ENCODE data around the gene ALK. TPM values are rescaled to one million over a fixed set of nuclear protein-coding genes. Genes with fewer than 3 reads are reported as not detected.
A peak's percentile ranks its signal among the peaks of the same experiment; 100 is the strongest.

ALK gene
- total RNA-seq, 1 experiment from 2014 or later = 59.6 TPM

GRCh38 chr2:29479401-29479800, 442.0 kb downstream of the ALK start:
- Histone ChIP-seq H3K27me3 (no peaks in the 10 kb centered on the region), H3K4me3 (no peak overlapping the region), H3K9me3 (replicated peaks) (0 out of 2 replicates have a peak, but pooled peaks cover 4% of the 10 kb centered on the region), H3K4me1 (peaks cover 50% of the 10 kb centered on the region), H3K27ac (no peak overlapping the region), H3K36me3 (no peaks in the 10 kb centered on the region)
- DNase-seq = no peak

- H3K9me3 ChIP-seq (replicated peaks) = no peaks in the 10 kb centered on the region
- peaks cover 50% of the 10 kb centered on the region for H3K4me1 ChIP-seq
- peak; percentile 46 to 71 for DNase-seq
- no peaks in the 10 kb centered on the region for H3K27me3 ChIP-seq
- H3K27ac ChIP-seq = no peak overlapping the region
- H3K36me3 ChIP-seq = no peaks in the 10 kb centered on the region
- no peak overlapping the region for H3K4me3 ChIP-seq
Measured at GRCh38 chr2:29478641-29479040, 442.7 kb downstream of the ALK start.

- no peak overlapping the region for H3K4me3 ChIP-seq
- peak overlapping the region; percentile 84 for H3K27ac ChIP-seq
- H3K9me3 ChIP-seq (replicated peaks) = peaks cover 3% of the 10 kb centered on the region; the same call in 1 of the 2 replicates
- H3K27me3 ChIP-seq = no peaks in the 10 kb centered on the region
- DNase-seq = peak; percentile 30 to 82
- H3K36me3 ChIP-seq = no peaks in the 10 kb centered on the region
- H3K4me1 ChIP-seq = peaks cover 50% of the 10 kb centered on the region
Measured at GRCh38 chr2:29477186-29477585, 444.2 kb downstream of the ALK start.

- H3K36me3 ChIP-seq = no peaks in the 10 kb centered on the region
- peaks cover 50% of the 10 kb centered on the region for H3K4me1 ChIP-seq
- H3K27ac ChIP-seq = peak overlapping the region; percentile 84
- H3K9me3 ChIP-seq (replicated peaks) = peaks cover 8% of the 10 kb centered on the region
- no peaks in the 10 kb centered on the region for H3K27me3 ChIP-seq
- H3K4me3 ChIP-seq = peak overlapping the region; percentile 3; the same call in 1 of the 2 replicates
- peak; percentile 98 to 100 for DNase-seq
Measured at GRCh38 chr2:29475499-29475898, 445.9 kb downstream of the ALK start.

- DNase-seq = no peak
- no peaks in the 10 kb centered on the region for H3K36me3 ChIP-seq
- H3K27me3 ChIP-seq = no peaks in the 10 kb centered on the region
- H3K9me3 ChIP-seq (replicated peaks) = peaks cover 22% of the 10 kb centered on the region
- peaks cover 4% of the 10 kb centered on the region for H3K4me1 ChIP-seq
- H3K27ac ChIP-seq = no peak overlapping the region
- no peak overlapping the region for H3K4me3 ChIP-seq
Measured at GRCh38 chr2:29469961-29470360, 451.4 kb downstream of the ALK start.

GRCh38 chr2:29469516-29469915, 451.9 kb downstream of the ALK start:
- no peak for DNase-seq
- Histone ChIP-seq H3K27me3 (no peaks in the 10 kb centered on the region), H3K9me3 (replicated peaks) (peaks cover 22% of the 10 kb centered on the region), H3K27ac (no peak overlapping the region), H3K36me3 (no peaks in the 10 kb centered on the region), H3K4me3 (no peak overlapping the region), H3K4me1 (no peaks in the 10 kb centered on the region)

- Histone ChIP-seq H3K36me3 (no peaks in the 10 kb centered on the region), H3K27ac (peak overlapping the region; percentile 56), H3K4me3 (no peak overlapping the region), H3K9me3 (replicated peaks) (no peaks in the 10 kb centered on the region; the same call in 1 of the 2 replicates), H3K27me3 (no peaks in the 10 kb centered on the region), H3K4me1 (peaks cover 22% of the 10 kb centered on the region)
- DNase-seq = peak in 1 of 2 experiments; percentile 51
Measured at GRCh38 chr2:29463181-29463900, 458.0 kb downstream of the ALK start.

GRCh38 chr2:29462293-29462692, 459.1 kb downstream of the ALK start:
- DNase-seq = no peak
- no peaks in the 10 kb centered on the region for H3K36me3 ChIP-seq
- peaks cover 22% of the 10 kb centered on the region for H3K4me1 ChIP-seq
- peak overlapping the region; percentile 56; the same call in 1 of the 2 replicates for H3K27ac ChIP-seq
- no peaks in the 10 kb centered on the region; the same call in 1 of the 2 replicates for H3K9me3 ChIP-seq (replicated peaks)
- no peak overlapping the region for H3K4me3 ChIP-seq
- no peaks in the 10 kb centered on the region for H3K27me3 ChIP-seq

- H3K27me3 ChIP-seq = no peaks in the 10 kb centered on the region
Measured at GRCh38 chr2:29460190-29460589, 461.2 kb downstream of the ALK start.

GRCh38 chr2:29459445-29460179, 461.8 kb downstream of the ALK start:
- no peak for DNase-seq
- Histone ChIP-seq H3K4me3 (no peak overlapping the region), H3K4me1 (peaks cover 22% of the 10 kb centered on the region), H3K27ac (no peak overlapping the region), H3K27me3 (no peaks in the 10 kb centered on the region), H3K36me3 (no peaks in the 10 kb centered on the region), H3K9me3 (replicated peaks) (no peaks in the 10 kb centered on the region; the same call in 1 of the 2 replicates)

More at GRCh38 chr2:29460190-29460589, 461.2 kb downstream of the ALK start:
- Histone ChIP-seq H3K27ac (no peak overlapping the region), H3K36me3 (no peaks in the 10 kb centered on the region), H3K4me1 (peaks cover 22% of the 10 kb centered on the region), H3K9me3 (replicated peaks) (no peaks in the 10 kb centered on the region; the same call in 1 of the 2 replicates), H3K4me3 (no peak overlapping the region)
- DNase-seq = no peak

GRCh38 chr2:29456429-29456828, 465.0 kb downstream of the ALK start:
- Histone ChIP-seq H3K4me1 (no peaks in the 10 kb centered on the region), H3K27ac (no peak overlapping the region), H3K36me3 (peaks cover 8% of the 10 kb centered on the region; the same call in 1 of the 2 replicates), H3K27me3 (no peaks in the 10 kb centered on the region), H3K4me3 (no peak overlapping the region), H3K9me3 (replicated peaks) (no peaks in the 10 kb centered on the region; the same call in 1 of the 2 replicates)
- DNase-seq = no peak

- no peak overlapping the region for H3K4me3 ChIP-seq
- no peak for DNase-seq
- no peak overlapping the region for H3K27ac ChIP-seq
- peaks cover 8% of the 10 kb centered on the region; the same call in 1 of the 2 replicates for H3K36me3 ChIP-seq
- H3K27me3 ChIP-seq = no peaks in the 10 kb centered on the region
- peaks cover 2% of the 10 kb centered on the region; the same call in 1 of the 2 replicates for H3K4me1 ChIP-seq
- H3K9me3 ChIP-seq (replicated peaks) = no peaks in the 10 kb centered on the region; the same call in 1 of the 2 replicates
Measured at GRCh38 chr2:29455200-29455860, 466.1 kb downstream of the ALK start.

- peaks cover 8% of the 10 kb centered on the region; the same call in 1 of the 2 replicates for H3K36me3 ChIP-seq
- DNase-seq = no peak
- H3K4me3 ChIP-seq = no peak overlapping the region
- no peaks in the 10 kb centered on the region for H3K27me3 ChIP-seq
- H3K4me1 ChIP-seq = peaks cover 2% of the 10 kb centered on the region; the same call in 1 of the 2 replicates
- H3K27ac ChIP-seq = no peak overlapping the region
- H3K9me3 ChIP-seq (replicated peaks) = no peaks in the 10 kb centered on the region; the same call in 1 of the 2 replicates
Measured at GRCh38 chr2:29452036-29452435, 469.4 kb downstream of the ALK start.

- no peak overlapping the region for H3K27ac ChIP-seq
- H3K4me1 ChIP-seq = peaks cover 2% of the 10 kb centered on the region; the same call in 1 of the 2 replicates
- no peak overlapping the region for H3K4me3 ChIP-seq
- peaks cover 8% of the 10 kb centered on the region; the same call in 1 of the 2 replicates for H3K36me3 ChIP-seq
- no peaks in the 10 kb centered on the region for H3K27me3 ChIP-seq
- no peak for DNase-seq
- no peaks in the 10 kb centered on the region; the same call in 1 of the 2 replicates for H3K9me3 ChIP-seq (replicated peaks)
Measured at GRCh38 chr2:29450596-29451222, 470.7 kb downstream of the ALK start.

All from SJCRH30 (cell line).